NK-92 (cell line): ENCODE measurements around the gene PDZD8.

ENCODE experiments used
- DNase-seq: peaks from one replicate; lab custom pipeline; 2025; ENCODE audit not compliant: unreplicated experiment; lab: John Stamatoyannopoulos, UW

The PDZD8 gene

GRCh38 chr10:117228210-117228609 is 147.0 kb downstream of the PDZD8 start:
- no peak for DNase-seq
